B cell (primary cell): ENCODE data around the gene MESD. TPM values are rescaled to one million over a fixed set of nuclear protein-coding genes. Genes with fewer than 3 reads are reported as not detected.

Experiments used
- ATAC-seq: fragments of 200-7000 bp; cut with Tn5 transposase; one replicate; pipeline ENCODE4 v1.10.0; 2021; ENCODE audit warnings: low read depth, mild to moderate bottlenecking, moderate number of reproducible peaks, moderate library complexity
- CTCF ChIA-PET: fragments of 350-600 bp; sonication (Branson Sonifier 250); formaldehyde crosslinking; loops from one replicate; lab custom pipeline; 2021; ENCODE audit warnings: antibody characterized with exemption, inconsistent platforms; lab: Charles Lee
- POLR2A ChIA-PET: fragments of 350-600 bp; sonication (Branson Sonifier 250); formaldehyde crosslinking; loops from one replicate; lab custom pipeline; 2021; ENCODE audit warnings: antibody characterized with exemption; lab: Charles Lee
- DNase-seq: peaks from one replicate; pipeline ENCODE4 v3.0.0; 2013
- H2AFZ ChIP-seq: 2 replicates; pipeline ENCODE4 v1.6.1; 2012; ENCODE audit warnings: mild to moderate bottlenecking, low read depth, low read length; ENCODE audit not compliant: insufficient read depth, poor library complexity, severe bottlenecking
- H3K27ac ChIP-seq, 2 donors: 1 replicate in 1 of 2; 2 replicates in 1 of 2; pipeline ENCODE4 v1.5.1; 2012 to 2013; ENCODE audit warnings: low read length in 2 of 2, mild to moderate bottlenecking in 2 of 2, moderate library complexity in 1 of 2
- H3K27me3 ChIP-seq, 4 experiments: fragments of 200-600 bp in 1 of 4; sonication (generic) in 1 of 4; replicated peaks in 1 of 4; 1 replicate in 2 of 4; 2 replicates in 2 of 4; pipeline versions ENCODE4 v1.6.1 to v1.7.0; 2013 to 2016; ENCODE audit warnings: low read length in 3 of 4, mild to moderate bottlenecking in 2 of 4, mixed read lengths in 1 of 4, moderate library complexity in 1 of 4; ENCODE audit not compliant: insufficient read depth in 4 of 4, control insufficient read depth in 3 of 4; ENCODE audit errors: control extremely low read depth in 1 of 4
- H3K36me3 ChIP-seq, 2 experiments: replicated peaks in 1 of 2; 1 replicate in 1 of 2; 2 replicates in 1 of 2; pipeline versions ENCODE4 v1.6.1 to v1.7.1; 2013; ENCODE audit warnings: low read length in 1 of 2; ENCODE audit not compliant: insufficient read depth in 2 of 2, control insufficient read depth in 1 of 2; ENCODE audit errors: control extremely low read depth in 1 of 2, extremely low read depth in 1 of 2
- H3K4me1 ChIP-seq, 2 donors: fragments of 200-600 bp in 1 of 2; sonication (generic) in 1 of 2; 1 replicate in 1 of 2; 2 replicates in 1 of 2; pipeline versions ENCODE4 v1.5.1 to v1.6.1; 2013 to 2017; ENCODE audit warnings: low read length in 2 of 2; ENCODE audit not compliant: control insufficient read depth in 2 of 2, insufficient read depth in 2 of 2
- H3K4me2 ChIP-seq: replicated peaks from 2 replicates; pipeline ENCODE3; 2012; ENCODE audit warnings: mild to moderate bottlenecking, low read depth, low read length; ENCODE audit not compliant: poor library complexity, severe bottlenecking
- H3K4me3 ChIP-seq, 5 experiments: fragments of 200-600 bp in 1 of 5; sonication (generic) in 1 of 5; 1 replicate in 3 of 5; 2 replicates in 2 of 5; pipeline versions ENCODE4 v1.5.1 to v1.7.0; 2011 to 2016; ENCODE audit warnings: low read length in 4 of 5, mild to moderate bottlenecking in 4 of 5, low read depth in 2 of 5, control low read depth in 1 of 5, moderate library complexity in 1 of 5; ENCODE audit not compliant: insufficient read depth in 1 of 5; ENCODE audit errors: control extremely low read depth in 1 of 5, extremely low read depth in 1 of 5
- H3K79me2 ChIP-seq: fragments of 200-600 bp; sonication (generic); one replicate; pipeline ENCODE4 v1.6.0; 2016; ENCODE audit warnings: low read length; ENCODE audit not compliant: control insufficient read depth, insufficient read depth
- H3K9ac ChIP-seq: fragments of 200-600 bp; sonication (generic); 2 replicates; pipeline ENCODE4 v1.6.1; 2017; ENCODE audit warnings: mild to moderate bottlenecking, low read length, moderate library complexity
- H3K9me3 ChIP-seq, 3 donors: one replicate each; pipeline versions ENCODE4 v1.6.1 to v1.7.1; 2013; ENCODE audit warnings: low read length in 2 of 3; ENCODE audit not compliant: control insufficient read depth in 2 of 3, insufficient read depth in 1 of 3; ENCODE audit errors: control extremely low read depth in 1 of 3
- H4K20me1 ChIP-seq: 2 replicates; pipeline ENCODE4 v1.6.0; 2012; ENCODE audit warnings: mild to moderate bottlenecking, low read length; ENCODE audit not compliant: insufficient read depth, control insufficient read depth, poor library complexity, severe bottlenecking
- H3K27ac Mint-ChIP-seq: one replicate; pipeline ENCODE4 v1.8.0; 2021; ENCODE audit warnings: mixed read lengths
- H3K27me3 Mint-ChIP-seq: one replicate; pipeline ENCODE4 v1.8.0; 2021; ENCODE audit warnings: mixed read lengths
- H3K4me1 Mint-ChIP-seq: one replicate; pipeline ENCODE4 v1.8.0; 2021; ENCODE audit warnings: mixed read lengths
- H3K4me3 Mint-ChIP-seq: one replicate; pipeline ENCODE4 v1.8.0; 2021; ENCODE audit warnings: mixed read lengths
- H3K9me3 Mint-ChIP-seq: one replicate; pipeline ENCODE4 v1.8.0; 2022; ENCODE audit warnings: mixed read lengths; ENCODE audit not compliant: insufficient read depth
- EZH2 ChIP-seq: IDR thresholded peaks from 2 replicates; pipeline ENCODE4 v1.6.1; 2012; ENCODE audit warnings: borderline replicate concordance, low read depth, mild to moderate bottlenecking, moderate library complexity, low read length; ENCODE audit not compliant: insufficient read depth, poor library complexity, severe bottlenecking
- WGBS: methylation state at CpG from one replicate; pipeline ENCODE4 v1.1.5; 2013; ENCODE audit warnings: missing lambda C conversion rate; ENCODE audit not compliant: insufficient coverage; 5-methylcytosine and 5-hydroxymethylcytosine counted together
- intact Hi-C: fragments of 100-400 bp; cut with micrococcal nuclease; formaldehyde crosslinking; loops from one replicate; pipeline ENCODE4 v1.10.0; 2022
- polyA plus RNA-seq: library from polyadenylated mRNA; depleted of rRNA; stranded (reverse); fragments of >200 nt; gene quantifications from 2 replicates; pipeline ENCODE4 v1.2.3, GENCODE V29; 2012
- total RNA-seq, 2 donors: library from RNA; stranded (reverse); fragments of 120-200 nt in 1 of 2; gene quantifications; 1 replicate in 1 of 2; 2 replicates in 1 of 2; pipeline versions ENCODE4 v1.2.3 to v1.2.4, GENCODE V29; 2013 to 2022
- TF ChIP-seq, protein P1 (sequence below): fragments of 200-600 bp; IDR thresholded peaks from one replicate; pipeline ENCODE4 v1.8.0; 2022; ENCODE audit warnings: antibody characterized with exemption, mild to moderate bottlenecking

Gene MESD
- total and polyA plus RNA-seq, 2 donors (not counting 1 experiment from before 2014, with no cell fraction given), result 7.9 to 35.3 TPM

DNA sequence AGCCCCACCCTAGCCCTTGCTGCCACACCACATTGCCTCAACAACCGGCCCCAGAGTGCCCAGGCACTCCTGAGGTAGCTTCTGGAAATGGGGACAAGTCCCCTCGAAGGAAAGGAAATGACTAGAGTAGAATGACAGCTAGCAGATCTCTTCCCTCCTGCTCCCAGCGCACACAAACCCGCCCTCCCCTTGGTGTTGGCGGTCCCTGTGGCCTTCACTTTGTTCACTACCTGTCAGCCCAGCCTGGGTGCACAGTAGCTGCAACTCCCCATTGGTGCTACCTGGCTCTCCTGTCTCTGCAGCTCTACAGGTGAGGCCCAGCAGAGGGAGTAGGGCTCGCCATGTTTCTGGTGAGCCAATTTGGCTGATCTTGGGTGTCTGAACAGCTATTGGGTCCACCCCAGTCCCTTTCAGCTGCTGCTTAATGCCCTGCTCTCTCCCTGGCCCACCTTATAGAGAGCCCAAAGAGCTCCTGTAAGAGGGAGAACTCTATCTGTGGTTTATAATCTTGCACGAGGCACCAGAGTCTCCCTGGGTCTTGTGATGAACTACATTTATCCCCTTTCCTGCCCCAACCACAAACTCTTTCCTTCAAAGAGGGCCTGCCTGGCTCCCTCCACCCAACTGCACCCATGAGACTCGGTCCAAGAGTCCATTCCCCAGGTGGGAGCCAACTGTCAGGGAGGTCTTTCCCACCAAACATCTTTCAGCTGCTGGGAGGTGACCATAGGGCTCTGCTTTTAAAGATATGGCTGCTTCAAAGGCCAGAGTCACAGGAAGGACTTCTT, 39.1 kb downstream of the MESD start:
- no peaks in the 10 kb centered on the region for H3K27me3 ChIP-seq
- ChIA-PET CTCF (no interaction called here), POLR2A (no interaction called here)
- no peaks in the 10 kb centered on the region for H3K9me3 Mint-ChIP-seq
- H3K27me3 Mint-ChIP-seq, result no peaks in the 10 kb centered on the region
- no peak for DNase-seq
- ATAC-seq, result no peak
- H3K4me1 Mint-ChIP-seq, result peaks cover 11% of the 10 kb centered on the region
- no peak overlapping the region for H3K9ac ChIP-seq
- no peak overlapping the region for H3K27ac Mint-ChIP-seq
- H3K27ac ChIP-seq, result no peak overlapping the region
- TF ChIP-seq, protein P1, sequence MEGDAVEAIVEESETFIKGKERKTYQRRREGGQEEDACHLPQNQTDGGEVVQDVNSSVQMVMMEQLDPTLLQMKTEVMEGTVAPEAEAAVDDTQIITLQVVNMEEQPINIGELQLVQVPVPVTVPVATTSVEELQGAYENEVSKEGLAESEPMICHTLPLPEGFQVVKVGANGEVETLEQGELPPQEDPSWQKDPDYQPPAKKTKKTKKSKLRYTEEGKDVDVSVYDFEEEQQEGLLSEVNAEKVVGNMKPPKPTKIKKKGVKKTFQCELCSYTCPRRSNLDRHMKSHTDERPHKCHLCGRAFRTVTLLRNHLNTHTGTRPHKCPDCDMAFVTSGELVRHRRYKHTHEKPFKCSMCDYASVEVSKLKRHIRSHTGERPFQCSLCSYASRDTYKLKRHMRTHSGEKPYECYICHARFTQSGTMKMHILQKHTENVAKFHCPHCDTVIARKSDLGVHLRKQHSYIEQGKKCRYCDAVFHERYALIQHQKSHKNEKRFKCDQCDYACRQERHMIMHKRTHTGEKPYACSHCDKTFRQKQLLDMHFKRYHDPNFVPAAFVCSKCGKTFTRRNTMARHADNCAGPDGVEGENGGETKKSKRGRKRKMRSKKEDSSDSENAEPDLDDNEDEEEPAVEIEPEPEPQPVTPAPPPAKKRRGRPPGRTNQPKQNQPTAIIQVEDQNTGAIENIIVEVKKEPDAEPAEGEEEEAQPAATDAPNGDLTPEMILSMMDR, result no peak
- TF ChIP-seq EZH2, result no peak
- H2AFZ ChIP-seq, result no peak overlapping the region
- H3K4me1 ChIP-seq, result peaks cover 6 to 11% of the 10 kb centered on the region in 2 donors
- H3K9me3 ChIP-seq, result no peaks in the 10 kb centered on the region
- no peaks in the 10 kb centered on the region for H4K20me1 ChIP-seq
- WGBS, result 92% methylated on average over 8 of the region's 8 CpGs
- H3K4me2 ChIP-seq, result no peak overlapping the region
- intact Hi-C loops, result no loop called here
- peaks cover 0 to 54% of the 10 kb centered on the region in 2 experiments for H3K36me3 ChIP-seq
- H3K4me3 ChIP-seq, result no peak overlapping the region
- no peaks in the 10 kb centered on the region for H3K79me2 ChIP-seq
- no peak overlapping the region for H3K4me3 Mint-ChIP-seq

DNA sequence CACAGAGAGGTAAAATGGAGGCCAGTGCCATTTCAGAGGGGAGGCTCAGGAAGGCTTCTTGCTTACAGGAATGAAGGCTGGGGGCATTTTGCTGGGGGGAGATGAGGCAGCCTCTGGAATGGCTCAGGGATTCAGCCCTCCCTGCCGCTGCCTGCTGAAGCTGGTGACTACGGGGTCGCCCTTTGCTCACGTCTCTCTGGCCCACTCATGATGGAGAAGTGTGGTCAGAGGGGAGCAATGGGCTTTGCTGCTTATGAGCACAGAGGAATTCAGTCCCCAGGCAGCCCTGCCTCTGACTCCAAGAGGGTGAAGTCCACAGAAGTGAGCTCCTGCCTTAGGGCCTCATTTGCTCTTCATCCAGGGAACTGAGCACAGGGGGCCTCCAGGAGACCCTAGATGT, 39.9 kb downstream of the MESD start:
- CTCF ChIA-PET, result no interaction called here
- peaks cover 13% of the 10 kb centered on the region for H3K4me1 Mint-ChIP-seq

More for the DNA sequence above, 39.9 kb downstream of the MESD start:
- H3K27me3 ChIP-seq, result no peaks in the 10 kb centered on the region
- POLR2A ChIA-PET, result no interaction called here
- H3K9ac ChIP-seq, result no peak overlapping the region
- no peaks in the 10 kb centered on the region for H3K27me3 Mint-ChIP-seq
- DNase-seq, result no peak
- no peak overlapping the region for H3K27ac ChIP-seq
- no peak for ATAC-seq
- 97% methylated on average over 4 of the region's 4 CpGs for WGBS
- H3K9me3 Mint-ChIP-seq, result no peaks in the 10 kb centered on the region
- H3K27ac Mint-ChIP-seq, result no peak overlapping the region
- intact Hi-C loops, result no loop called here
- no peak overlapping the region for H2AFZ ChIP-seq
- no peak overlapping the region for H3K4me3 Mint-ChIP-seq
- TF ChIP-seq, protein P1, result no peak
- TF ChIP-seq EZH2, result no peak
- H3K4me2 ChIP-seq, result no peak overlapping the region
- peaks cover 0 to 56% of the 10 kb centered on the region in 2 experiments for H3K36me3 ChIP-seq
- H3K4me1 ChIP-seq, result peaks cover 9 to 13% of the 10 kb centered on the region in 2 donors
- no peaks in the 10 kb centered on the region for H4K20me1 ChIP-seq
- H3K9me3 ChIP-seq, result no peaks in the 10 kb centered on the region
- H3K4me3 ChIP-seq, result no peak overlapping the region
- H3K79me2 ChIP-seq, result no peaks in the 10 kb centered on the region
